Right lobe of liver (tissue), 6 donors: Measurements from ENCODE around the gene KCNJ6. TPM values are rescaled to one million over a fixed set of nuclear protein-coding genes. Genes with fewer than 3 reads are reported as not detected.
A peak's percentile ranks its signal among the peaks of the same experiment; 100 is the strongest.

Source experiments
- ATAC-seq, 4 donors: fragments of 200-7000 bp; cut with Tn5 transposase; one replicate each; pipeline ENCODE4 v1.9.1; 2020; ENCODE audit warnings: mild to moderate bottlenecking in 4 of 4, moderate library complexity in 4 of 4
- DNase-seq, 3 donors: peaks; one replicate each; pipeline ENCODE4 v3.0.0-alpha.2; 2020
- H3K27ac ChIP-seq, 3 donors: fragments of 200-600 bp; one replicate each; pipeline ENCODE4 v1.8.0; 2022
- H3K27me3 ChIP-seq, 2 donors: fragments of 200-600 bp; one replicate each; pipeline ENCODE4 v1.8.0; 2022
- H3K36me3 ChIP-seq, 4 donors: fragments of 200-600 bp; sonication (generic) in 1 of 4; one replicate each; pipeline versions ENCODE4 v1.5.1 to v1.8.0; 2017 to 2022; ENCODE audit warnings: control low read depth in 1 of 4
- H3K4me1 ChIP-seq, 4 donors: fragments of 200-600 bp; sonication (generic) in 1 of 4; one replicate each; pipeline versions ENCODE4 v1.5.1 to v1.8.0; 2017 to 2022; ENCODE audit warnings: control low read depth in 1 of 4
- H3K4me3 ChIP-seq, 3 donors: fragments of 200-600 bp; one replicate each; pipeline ENCODE4 v1.8.0; 2022
- H3K9me3 ChIP-seq, 4 donors: fragments of 200-600 bp; sonication (generic) in 1 of 4; one replicate each; pipeline versions ENCODE4 v1.5.1 to v1.8.0; 2017 to 2022; ENCODE audit warnings: control low read depth in 1 of 4
- CTCF ChIP-seq, 4 donors: fragments of 200-600 bp in 3 of 4; fragments of 450-650 bp in 1 of 4; IDR thresholded peaks; one replicate each; pipeline versions ENCODE4 v1.5.1 to v1.8.0; 2016 to 2022; ENCODE audit warnings: antibody characterized with exemption in 4 of 4, mild to moderate bottlenecking in 2 of 4
- POLR2A ChIP-seq: fragments of 450-650 bp; IDR thresholded peaks from one replicate; pipeline ENCODE4 v1.6.1; 2017; ENCODE audit warnings: antibody characterized with exemption, mild to moderate bottlenecking
- WGBS: methylation state at CpG from one replicate; pipeline ENCODE4 v1.1.6; 2018; ENCODE audit warnings: low coverage, low lambda C conversion rate; ENCODE audit not compliant: insufficient coverage; ENCODE audit errors: missing lambda C conversion rate; 5-methylcytosine and 5-hydroxymethylcytosine counted together
- intact Hi-C, 2 donors: fragments of 100-400 bp; cut with DNase I; formaldehyde crosslinking; loops; one replicate each; pipeline versions ENCODE4 v1.11.2 to v1.14.1; 2022
- total RNA-seq, 6 experiments: library from RNA; depleted of rRNA in 2 of 6; stranded (reverse); fragments of >200 nt in 2 of 6; fragmentation: NEBNext Ultra II Directional in 3 of 6; extraction: Animal tissue kit (Norgen Biotek cat#: 25700) in 3 of 6; gene quantifications; one replicate each; pipeline versions ENCODE4 v1.1.0 to v1.2.4, GENCODE V29; 2016 to 2023
- donor health status: DM: no; HTN: yes; CAD: no.
- donor health status: DM: no; HTN: no; CAD: no.
- donor health status: DM: no; HTN: no; CAD: no.
- donor health status: DM: no; HTN: yes; CAD: no.
- donor health status: DM: no; HTN: yes; CAD: no.

KCNJ6 gene
- total RNA-seq, 6 experiments from 2014 or later: under 0.01 to 0.12 TPM; not detected in 4

GRCh38 chr21:37700641-37701202, 215.5 kb downstream of the KCNJ6 start:
- DNase-seq: no peak
- no peaks in the 10 kb centered on the region for H3K9me3 ChIP-seq
- H3K27me3 ChIP-seq: no peaks in the 10 kb centered on the region
- no peaks in the 10 kb centered on the region for H3K36me3 ChIP-seq
- TF ChIP-seq POLR2A: no peak
- TF ChIP-seq CTCF (IDR thresholded peaks at IDR 0.05): peak; percentile 40 to 70 (median 62)
- 40% methylated on average over 5 of the region's 6 CpGs for WGBS
- H3K27ac ChIP-seq: no peak overlapping the region
- peaks cover 0 to 26% (median 6%) of the 10 kb centered on the region in 4 donors for H3K4me1 ChIP-seq
- peak; percentile 66 to 78 (median 76) for ATAC-seq
- intact Hi-C loops: no loop called here
- no peak overlapping the region for H3K4me3 ChIP-seq

- no peak overlapping the region for H3K4me3 ChIP-seq
- no peaks in the 10 kb centered on the region for H3K36me3 ChIP-seq
- peaks cover 0 to 14% (median 0%) of the 10 kb centered on the region in 4 donors for H3K4me1 ChIP-seq
- intact Hi-C loops: no loop called here
- no peaks in the 10 kb centered on the region for H3K27me3 ChIP-seq
- 43% methylated on average over 5 of the region's 5 CpGs for WGBS
- no peak for DNase-seq
- H3K9me3 ChIP-seq: no peaks in the 10 kb centered on the region
- no peak overlapping the region for H3K27ac ChIP-seq
- ATAC-seq: peak in 2 of 4 donors; percentile 35 to 65
- TF ChIP-seq POLR2A (no peak), CTCF (IDR thresholded peaks at IDR 0.05) (no peak)
These were observed 217.1 kb downstream of the KCNJ6 start for GRCh38 chr21:37699024-37699775.

- no peak for DNase-seq
- no peaks in the 10 kb centered on the region for H3K36me3 ChIP-seq
- H3K4me1 ChIP-seq: peaks cover 0 to 9% (median 0%) of the 10 kb centered on the region in 4 donors
- H3K4me3 ChIP-seq: no peak overlapping the region
- H3K9me3 ChIP-seq: no peaks in the 10 kb centered on the region
- WGBS: 68% methylated on average over 3 of the region's 3 CpGs
- H3K27ac ChIP-seq: no peak overlapping the region
- TF ChIP-seq POLR2A: no peak
- TF ChIP-seq CTCF (IDR thresholded peaks at IDR 0.05): no peak
- H3K27me3 ChIP-seq: no peaks in the 10 kb centered on the region
- no peak for ATAC-seq
- intact Hi-C loops: no loop called here
These were observed 219.3 kb downstream of the KCNJ6 start for GRCh38 chr21:37696936-37697335.

- Histone ChIP-seq H3K27ac (peak overlapping the region in 1 of 3 donors; percentile 40), H3K9me3 (no peaks in the 10 kb centered on the region), H3K4me1 (peaks cover 0 to 4% (median 0%) of the 10 kb centered on the region in 4 donors), H3K27me3 (no peaks in the 10 kb centered on the region), H3K36me3 (no peaks in the 10 kb centered on the region), H3K4me3 (no peak overlapping the region)
- intact Hi-C loops: no loop called here
- TF ChIP-seq POLR2A: no peak
- TF ChIP-seq CTCF (IDR thresholded peaks at IDR 0.05): no peak
- DNase-seq (no peak), ATAC-seq (peak in 1 of 4 donors; percentile 73)
These were observed 221.1 kb downstream of the KCNJ6 start for GRCh38 chr21:37695111-37695510.
